ENCODE results near the gene GCGR.
A peak's percentile ranks its signal among the peaks of the same experiment; 100 is the strongest.

Gene GCGR

DNA sequence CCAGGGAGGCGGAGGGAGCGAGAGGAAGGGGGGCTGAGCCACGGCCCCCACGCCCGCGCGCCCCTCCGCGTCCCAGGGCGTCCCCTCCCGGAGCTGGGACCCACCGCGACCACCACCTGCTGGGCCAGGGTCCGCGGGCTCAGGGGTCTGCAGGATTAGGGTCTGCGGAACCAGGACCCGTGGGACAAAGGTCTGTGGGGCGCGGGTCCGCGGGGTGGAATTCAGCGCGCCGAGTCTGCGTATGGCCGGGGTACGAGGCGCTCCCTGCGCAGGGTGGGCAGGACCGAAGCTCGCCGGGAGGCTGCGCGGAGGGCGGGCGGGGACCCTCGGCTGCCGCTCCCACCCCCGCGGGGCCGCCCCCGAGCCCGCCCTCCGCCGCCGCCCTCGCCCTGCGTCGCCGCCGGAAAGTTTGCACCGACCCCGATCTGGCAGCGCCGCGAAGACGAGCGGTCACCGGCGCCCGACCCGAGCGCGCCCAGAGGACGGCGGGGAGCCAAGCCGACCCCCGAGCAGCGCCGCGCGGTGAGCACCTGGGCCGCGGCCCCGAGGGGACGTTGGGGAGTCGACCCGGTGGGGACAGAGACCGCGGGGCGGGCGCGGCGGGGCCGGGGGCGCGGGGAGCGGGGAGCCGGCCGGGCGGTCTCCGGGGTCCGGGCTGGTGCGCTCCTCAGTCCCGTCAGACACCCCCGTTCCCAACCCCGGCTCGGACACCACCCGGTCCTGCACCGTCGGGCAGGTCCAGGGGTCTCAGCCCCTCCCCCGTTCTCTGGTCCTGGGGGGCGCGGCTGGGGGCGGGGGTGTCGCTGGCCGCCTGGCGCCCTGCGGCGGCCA, at the start of gene GCGR:
Gene GCGR (plus strand): TSS at position 423 of the 831 bp plus-strand sequence. CDS start 4,869 bp downstream, outside the sequence.
- Mint-ChIP-seq H3K4me3 (peak within 1 kb of the TSS; percentile 83), H3K9me3 (peaks cover 24% of the 10 kb centered on the region), H3K27me3 (ENCODE audit: low read depth, poor library complexity) (peaks cover 87% of the 10 kb centered on the region), H3K27ac (no peak within 1 kb of the TSS), H3K4me1 (peaks cover 14% of the 10 kb centered on the region), H3K36me3 (ENCODE audit: low read depth) (peaks cover 12% of the 10 kb centered on the region)
- peak; percentile 62 for DNase-seq
- TF ChIP-seq, protein P1, sequence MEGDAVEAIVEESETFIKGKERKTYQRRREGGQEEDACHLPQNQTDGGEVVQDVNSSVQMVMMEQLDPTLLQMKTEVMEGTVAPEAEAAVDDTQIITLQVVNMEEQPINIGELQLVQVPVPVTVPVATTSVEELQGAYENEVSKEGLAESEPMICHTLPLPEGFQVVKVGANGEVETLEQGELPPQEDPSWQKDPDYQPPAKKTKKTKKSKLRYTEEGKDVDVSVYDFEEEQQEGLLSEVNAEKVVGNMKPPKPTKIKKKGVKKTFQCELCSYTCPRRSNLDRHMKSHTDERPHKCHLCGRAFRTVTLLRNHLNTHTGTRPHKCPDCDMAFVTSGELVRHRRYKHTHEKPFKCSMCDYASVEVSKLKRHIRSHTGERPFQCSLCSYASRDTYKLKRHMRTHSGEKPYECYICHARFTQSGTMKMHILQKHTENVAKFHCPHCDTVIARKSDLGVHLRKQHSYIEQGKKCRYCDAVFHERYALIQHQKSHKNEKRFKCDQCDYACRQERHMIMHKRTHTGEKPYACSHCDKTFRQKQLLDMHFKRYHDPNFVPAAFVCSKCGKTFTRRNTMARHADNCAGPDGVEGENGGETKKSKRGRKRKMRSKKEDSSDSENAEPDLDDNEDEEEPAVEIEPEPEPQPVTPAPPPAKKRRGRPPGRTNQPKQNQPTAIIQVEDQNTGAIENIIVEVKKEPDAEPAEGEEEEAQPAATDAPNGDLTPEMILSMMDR (IDR thresholded peaks at IDR 0.05): no peak

DNA sequence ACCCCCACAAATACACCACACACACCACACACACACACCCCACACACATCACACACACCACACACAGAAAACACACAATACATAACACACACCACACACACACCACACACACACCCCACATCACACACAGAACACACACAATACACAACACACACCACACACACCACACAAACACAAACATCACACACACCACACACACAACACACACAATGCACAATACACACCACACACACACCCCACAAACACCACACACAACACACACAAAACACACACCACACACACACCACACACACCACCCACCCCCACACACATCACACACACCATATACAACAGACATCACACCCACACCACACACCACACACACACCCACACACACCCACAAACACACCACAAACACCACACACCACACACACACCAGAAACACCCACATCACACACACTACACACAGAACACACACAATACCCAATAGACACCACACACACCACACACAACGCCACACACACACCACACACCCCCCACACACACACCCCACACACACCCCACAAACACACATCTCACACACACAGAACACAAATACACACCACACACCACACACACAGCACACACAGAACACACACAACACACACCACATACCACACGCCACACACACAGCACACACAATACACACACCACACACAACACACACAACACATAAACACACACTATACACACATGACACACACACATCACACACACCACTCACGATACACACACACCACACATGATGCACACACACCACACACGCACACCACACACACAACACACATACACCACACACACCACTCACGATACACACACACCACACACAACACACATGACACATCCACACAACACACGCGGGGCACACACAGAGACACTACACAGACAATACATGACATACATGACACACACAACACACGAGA, 11.0 kb upstream of the GCGR start:
- Mint-ChIP-seq H3K9me3 (peaks cover 5% of the 10 kb centered on the region), H3K4me1 (no peaks in the 10 kb centered on the region), H3K27me3 (ENCODE audit: low read depth, poor library complexity) (peaks cover 5% of the 10 kb centered on the region), H3K4me3 (no peak overlapping the region), H3K27ac (no peak overlapping the region), H3K36me3 (ENCODE audit: low read depth) (no peaks in the 10 kb centered on the region)
- no peak for DNase-seq
- TF ChIP-seq, protein P1 (IDR thresholded peaks at IDR 0.05): no peak

DNA sequence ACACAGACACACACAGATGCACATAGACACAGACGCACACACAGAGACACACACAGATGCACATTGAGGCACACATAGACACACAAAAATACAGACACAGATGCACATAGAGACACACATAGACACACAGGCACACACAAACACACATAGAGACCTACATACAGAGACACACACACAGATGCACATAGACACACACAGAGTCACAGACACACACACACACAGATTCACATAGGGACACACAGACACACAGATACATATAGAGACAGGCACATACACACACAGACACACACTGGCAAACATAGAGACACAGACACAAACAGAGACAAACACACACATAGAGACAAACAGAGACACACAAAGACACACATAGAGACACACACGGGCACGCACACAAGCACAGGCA, 9.9 kb upstream of the GCGR start:
- H3K4me1 Mint-ChIP-seq: no peaks in the 10 kb centered on the region
- no peak for DNase-seq
- peaks cover 6% of the 10 kb centered on the region for H3K27me3 Mint-ChIP-seq (ENCODE audit: low read depth, poor library complexity)
- H3K36me3 Mint-ChIP-seq (ENCODE audit: low read depth): peaks cover 1% of the 10 kb centered on the region
- TF ChIP-seq, protein P1 (IDR thresholded peaks at IDR 0.05): no peak
- no peak overlapping the region for H3K27ac Mint-ChIP-seq
- H3K4me3 Mint-ChIP-seq: no peak overlapping the region
- H3K9me3 Mint-ChIP-seq: peaks cover 7% of the 10 kb centered on the region

DNA sequence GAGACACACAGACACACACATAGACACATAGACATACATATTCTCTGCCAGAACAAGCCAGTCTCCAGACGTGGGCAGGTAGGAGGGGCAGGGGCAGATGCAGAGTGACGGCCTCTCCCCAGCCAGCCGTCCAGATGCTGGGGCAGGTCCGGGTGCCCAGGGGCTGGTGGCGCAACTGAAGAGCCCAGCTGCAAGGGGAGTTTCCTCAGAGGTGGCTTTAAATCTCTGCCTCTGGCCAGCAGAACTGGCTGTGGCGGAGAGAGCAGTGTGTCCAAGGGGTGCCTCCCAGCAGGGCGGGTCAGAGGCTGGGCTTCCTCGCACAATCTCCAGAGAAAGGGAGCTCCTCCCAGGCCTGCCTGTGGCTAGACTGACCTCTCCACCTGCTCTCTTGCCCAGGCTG, 9.4 kb upstream of the GCGR start:
- TF ChIP-seq, protein P1 (IDR thresholded peaks at IDR 0.05): no peak
- no peaks in the 10 kb centered on the region for H3K4me1 Mint-ChIP-seq
- no peak for DNase-seq
- peaks cover 10% of the 10 kb centered on the region for H3K27me3 Mint-ChIP-seq (ENCODE audit: low read depth, poor library complexity)
- peaks cover 11% of the 10 kb centered on the region for H3K9me3 Mint-ChIP-seq
- peaks cover 6% of the 10 kb centered on the region for H3K36me3 Mint-ChIP-seq (ENCODE audit: low read depth)
- no peak overlapping the region for H3K4me3 Mint-ChIP-seq
- H3K27ac Mint-ChIP-seq: no peak overlapping the region

DNA sequence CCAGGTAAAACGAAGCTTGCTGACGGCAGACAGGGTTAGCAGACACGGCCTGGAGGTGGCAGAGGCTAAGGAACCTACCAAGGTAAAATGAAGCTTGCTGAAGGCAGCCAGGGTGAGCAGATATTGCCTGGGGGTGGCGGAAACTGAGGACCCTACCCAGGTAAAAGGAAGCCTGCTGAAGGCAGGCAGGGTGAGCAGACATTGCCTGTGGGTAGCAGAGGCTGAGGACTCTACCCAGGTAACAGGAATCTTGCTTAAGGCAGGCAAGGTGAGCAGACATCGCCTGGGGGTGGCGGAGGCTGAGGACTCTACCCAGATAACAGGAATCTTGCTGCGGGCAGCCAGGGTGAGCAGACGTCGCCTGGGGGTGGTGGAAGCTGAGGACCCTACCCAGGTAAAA, 2.6 kb upstream of the GCGR start:
- Mint-ChIP-seq H3K4me1 (peaks cover 12% of the 10 kb centered on the region), H3K27ac (no peak overlapping the region), H3K36me3 (ENCODE audit: low read depth) (peaks cover 12% of the 10 kb centered on the region), H3K4me3 (no peak overlapping the region), H3K27me3 (ENCODE audit: low read depth, poor library complexity) (peaks cover 62% of the 10 kb centered on the region), H3K9me3 (peaks cover 25% of the 10 kb centered on the region)
- TF ChIP-seq, protein P1 (IDR thresholded peaks at IDR 0.05): no peak
- no peak for DNase-seq

Data from nephron progenitor cell (in vitro differentiated cells).